Fibroblast of lung (primary cell): Measurements from ENCODE around the gene DCAF8. TPM values are rescaled to one million over a fixed set of nuclear protein-coding genes. Genes with fewer than 3 reads are reported as not detected.

ENCODE experiments used
- DNase-seq, 2 donors: peaks; one replicate each; pipeline versions ENCODE4 v3.0.0 to v3.0.0-alpha.2; 2010; ENCODE audit warnings: low read depth in 2 of 2
- H2AFZ ChIP-seq: 2 replicates; pipeline ENCODE4 v1.5.1; 2012; ENCODE audit warnings: low read length, control low read depth, inconsistent platforms
- H3K27ac ChIP-seq: 2 replicates; pipeline ENCODE4 v1.5.1; 2011; ENCODE audit warnings: low read length, control low read depth; ENCODE audit not compliant: insufficient read depth
- H3K27me3 ChIP-seq: 2 replicates; pipeline ENCODE4 v1.5.1; 2011; ENCODE audit warnings: mild to moderate bottlenecking, low read length; ENCODE audit not compliant: control insufficient read depth, insufficient read depth
- H3K36me3 ChIP-seq: 2 replicates; pipeline ENCODE4 v1.5.1; 2011; ENCODE audit warnings: low read length; ENCODE audit not compliant: control insufficient read depth, insufficient read depth
- H3K4me1 ChIP-seq: 2 replicates; pipeline ENCODE4 v1.5.1; 2011; ENCODE audit warnings: low read length; ENCODE audit not compliant: control insufficient read depth, insufficient read depth; ENCODE audit errors: extremely low read depth
- H3K4me2 ChIP-seq: 2 replicates; pipeline ENCODE4 v1.5.1; 2011; ENCODE audit warnings: low read length, control low read depth; ENCODE audit not compliant: insufficient read depth; ENCODE audit errors: extremely low read depth
- H3K4me3 ChIP-seq, 4 experiments: fragments of 200-600 bp in 1 of 4; sonication (generic) in 1 of 4; replicated peaks in 1 of 4; 2 replicates each; pipeline ENCODE4 v1.5.1; 2011 to 2016; ENCODE audit warnings: low read length in 4 of 4, low read depth in 3 of 4, mild to moderate bottlenecking in 3 of 4, control low read depth in 2 of 4, inconsistent platforms in 1 of 4, mixed read lengths in 1 of 4; ENCODE audit not compliant: insufficient read depth in 1 of 4; ENCODE audit errors: control extremely low read depth in 1 of 4
- H3K79me2 ChIP-seq: 2 replicates; pipeline ENCODE4 v1.5.1; 2012; ENCODE audit warnings: mild to moderate bottlenecking, low read length, inconsistent platforms; ENCODE audit not compliant: control insufficient read depth, insufficient read depth
- H3K9ac ChIP-seq: 2 replicates; pipeline ENCODE4 v1.5.1; 2011; ENCODE audit warnings: mild to moderate bottlenecking, low read length, control low read depth; ENCODE audit not compliant: insufficient read depth
- H3K9me3 ChIP-seq: 2 replicates; pipeline ENCODE4 v1.5.1; 2012; ENCODE audit warnings: low read depth, low read length; ENCODE audit not compliant: control insufficient read depth, insufficient read depth
- H4K20me1 ChIP-seq: 2 replicates; pipeline ENCODE4 v1.5.1; 2011; ENCODE audit warnings: low read length; ENCODE audit not compliant: control insufficient read depth, insufficient read depth; ENCODE audit errors: extremely low read depth
- EZH2 ChIP-seq: IDR thresholded peaks from 2 replicates; pipeline ENCODE4 v1.5.1; 2012; ENCODE audit warnings: low read length, control low read depth, mild to moderate bottlenecking; ENCODE audit errors: missing control alignments
- polyA plus RNA-seq, 2 donors: library from polyadenylated mRNA; depleted of rRNA in 1 of 2; stranded (reverse) in 1 of 2; unstranded in 1 of 2; fragments of >200 nt; gene quantifications; 2 replicates each; pipeline ENCODE4 v1.2.1, GENCODE V29; 2011 to 2012; ENCODE audit warnings: missing spikeins in 1 of 2
- total RNA-seq: library from RNA; depleted of rRNA; stranded (reverse); fragments of >200 nt; gene quantifications from 2 replicates; pipeline ENCODE4 v1.2.1, GENCODE V29; 2014
- TF ChIP-seq, protein P1 (sequence below), 2 donors: IDR thresholded peaks in 1 of 2; conservative IDR thresholded peaks in 1 of 2; 1 replicate in 1 of 2; 2 replicates in 1 of 2; pipeline ENCODE4 v1.5.1; 2011 to 2012; ENCODE audit warnings: low read length in 2 of 2, control low read depth in 1 of 2, inconsistent platforms in 1 of 2, low read depth in 1 of 2, mild to moderate bottlenecking in 1 of 2

The DCAF8 gene
- total and polyA plus RNA-seq, 2 donors (not counting 1 experiment from before 2014, with no cell fraction given), result 72.6 to 89.8 TPM

DNA sequence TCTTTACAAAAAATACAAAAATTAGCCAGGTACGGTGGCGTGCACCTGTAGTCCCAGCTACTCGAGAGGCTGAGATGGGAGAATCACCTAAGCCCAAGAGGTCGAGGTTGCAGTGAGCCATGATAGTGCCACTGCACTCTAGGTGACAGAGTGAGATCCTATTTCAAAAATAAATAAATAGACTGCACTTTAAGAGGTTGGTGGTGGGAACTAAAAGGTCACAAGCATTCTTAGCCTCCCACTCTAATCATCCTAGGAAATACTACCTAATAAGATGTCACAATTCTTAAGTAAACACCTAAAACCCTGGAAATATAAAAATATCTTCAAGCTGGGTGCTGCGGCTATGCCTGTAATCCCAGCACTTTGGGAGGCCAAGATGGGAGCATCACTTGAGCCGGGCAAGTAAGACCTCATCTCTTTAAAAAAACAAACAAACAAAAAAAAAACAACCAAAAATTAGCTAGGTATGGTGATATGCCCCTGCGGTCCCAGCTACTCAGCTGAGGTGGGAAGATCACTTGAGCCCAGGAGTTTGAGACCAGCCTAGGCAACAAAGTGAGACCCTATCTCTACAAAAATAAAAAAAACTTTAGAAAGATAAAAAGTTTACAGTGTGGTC, 4.1 kb downstream of the DCAF8 start:
- no peak overlapping the region for H3K27ac ChIP-seq
- H3K79me2 ChIP-seq, result peaks cover 36% of the 10 kb centered on the region
- H3K36me3 ChIP-seq, result no peaks in the 10 kb centered on the region
- DNase-seq, result no peak
- H2AFZ ChIP-seq, result no peak overlapping the region
- H3K4me3 ChIP-seq, result no peak overlapping the region
- no peak overlapping the region for H3K4me2 ChIP-seq
- peaks cover 10% of the 10 kb centered on the region for H3K4me1 ChIP-seq
- H3K9me3 ChIP-seq, result no peaks in the 10 kb centered on the region
- H3K9ac ChIP-seq, result no peak overlapping the region
- H3K27me3 ChIP-seq, result no peaks in the 10 kb centered on the region
- TF ChIP-seq EZH2, result no peak
- TF ChIP-seq, protein P1, sequence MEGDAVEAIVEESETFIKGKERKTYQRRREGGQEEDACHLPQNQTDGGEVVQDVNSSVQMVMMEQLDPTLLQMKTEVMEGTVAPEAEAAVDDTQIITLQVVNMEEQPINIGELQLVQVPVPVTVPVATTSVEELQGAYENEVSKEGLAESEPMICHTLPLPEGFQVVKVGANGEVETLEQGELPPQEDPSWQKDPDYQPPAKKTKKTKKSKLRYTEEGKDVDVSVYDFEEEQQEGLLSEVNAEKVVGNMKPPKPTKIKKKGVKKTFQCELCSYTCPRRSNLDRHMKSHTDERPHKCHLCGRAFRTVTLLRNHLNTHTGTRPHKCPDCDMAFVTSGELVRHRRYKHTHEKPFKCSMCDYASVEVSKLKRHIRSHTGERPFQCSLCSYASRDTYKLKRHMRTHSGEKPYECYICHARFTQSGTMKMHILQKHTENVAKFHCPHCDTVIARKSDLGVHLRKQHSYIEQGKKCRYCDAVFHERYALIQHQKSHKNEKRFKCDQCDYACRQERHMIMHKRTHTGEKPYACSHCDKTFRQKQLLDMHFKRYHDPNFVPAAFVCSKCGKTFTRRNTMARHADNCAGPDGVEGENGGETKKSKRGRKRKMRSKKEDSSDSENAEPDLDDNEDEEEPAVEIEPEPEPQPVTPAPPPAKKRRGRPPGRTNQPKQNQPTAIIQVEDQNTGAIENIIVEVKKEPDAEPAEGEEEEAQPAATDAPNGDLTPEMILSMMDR (conservative IDR thresholded peaks at IDR 0.05 in 1 of 2, IDR thresholded peaks at IDR 0.05 in 1 of 2; ENCODE audit: low read depth in 1 of 2, low read length in 2 of 2), result no peak
- no peaks in the 10 kb centered on the region for H4K20me1 ChIP-seq

DNA sequence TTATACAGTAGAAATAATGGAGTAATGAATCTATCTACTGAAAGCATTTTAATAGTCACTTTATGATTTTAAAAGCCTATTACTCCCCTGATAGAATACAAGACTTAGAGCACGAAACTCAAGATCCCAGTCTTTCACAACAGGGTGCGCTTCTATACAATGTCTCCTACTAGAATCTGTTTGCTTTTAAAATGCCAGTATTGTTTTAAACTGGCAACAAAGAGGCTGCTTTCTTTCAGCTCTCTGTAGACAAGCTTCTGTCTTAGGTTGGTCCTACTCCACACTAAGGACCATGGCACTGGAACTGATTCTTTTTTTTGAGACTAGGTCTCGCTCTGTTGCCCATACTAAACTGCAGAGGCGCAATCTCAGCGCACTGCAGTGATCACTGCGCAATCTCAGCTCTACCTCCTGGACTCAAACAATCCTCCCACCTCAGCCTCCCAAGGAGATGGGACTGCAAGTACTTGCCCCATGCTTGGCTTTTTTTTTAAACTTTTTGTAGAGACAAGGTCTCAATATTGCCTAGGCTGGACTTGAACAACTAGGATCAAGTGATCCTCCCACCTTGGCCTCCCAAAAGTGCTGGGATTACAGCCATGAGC, 4.8 kb downstream of the DCAF8 start:
- TF ChIP-seq EZH2, result no peak
- TF ChIP-seq, protein P1 (conservative IDR thresholded peaks at IDR 0.05 in 1 of 2, IDR thresholded peaks at IDR 0.05 in 1 of 2; ENCODE audit: low read depth in 1 of 2, low read length in 2 of 2), result no peak
- Histone ChIP-seq H2AFZ (no peak overlapping the region), H3K27me3 (no peaks in the 10 kb centered on the region), H4K20me1 (no peaks in the 10 kb centered on the region), H3K36me3 (no peaks in the 10 kb centered on the region), H3K27ac (no peak overlapping the region), H3K4me3 (no peak overlapping the region), H3K9me3 (no peaks in the 10 kb centered on the region), H3K9ac (no peak overlapping the region), H3K79me2 (peaks cover 36% of the 10 kb centered on the region), H3K4me1 (peaks cover 8% of the 10 kb centered on the region), H3K4me2 (no peak overlapping the region)
- no peak for DNase-seq

DNA sequence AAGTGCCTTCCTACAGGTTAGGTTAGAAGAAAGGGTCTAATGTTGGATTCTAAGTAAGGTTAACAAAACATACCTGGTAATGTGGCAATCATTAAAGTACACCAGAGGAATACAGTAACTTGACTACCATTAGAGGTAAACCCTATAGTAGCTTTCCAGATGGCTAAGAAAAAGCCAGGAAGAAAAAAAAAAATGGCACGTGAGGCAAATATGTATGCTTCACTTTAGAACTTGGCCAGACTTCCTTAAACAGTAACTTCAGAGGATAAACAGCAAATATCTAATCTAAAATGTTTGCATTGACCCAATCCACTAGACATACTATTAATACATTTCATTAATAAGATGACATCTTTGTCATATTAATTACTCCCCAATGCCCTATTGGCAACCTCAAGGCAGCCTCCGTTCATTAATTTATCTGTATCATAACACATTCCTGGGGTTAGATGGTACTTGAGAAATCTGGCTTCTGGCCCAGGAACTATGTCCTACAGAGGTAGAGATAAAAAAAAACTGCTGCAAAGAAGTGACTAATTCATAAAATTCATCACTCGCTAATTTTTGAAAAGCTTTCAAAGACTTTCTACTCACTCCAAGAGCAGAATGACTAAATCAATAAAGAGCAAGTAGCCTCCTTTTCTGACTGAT, 5.8 kb downstream of the DCAF8 start:
- TF ChIP-seq, protein P1 (conservative IDR thresholded peaks at IDR 0.05 in 1 of 2, IDR thresholded peaks at IDR 0.05 in 1 of 2; ENCODE audit: low read depth in 1 of 2, low read length in 2 of 2), result no peak
- no peak for TF ChIP-seq EZH2
- H3K79me2 ChIP-seq, result peaks cover 34% of the 10 kb centered on the region
- H4K20me1 ChIP-seq, result no peaks in the 10 kb centered on the region

More for the DNA sequence above, 5.8 kb downstream of the DCAF8 start:
- H3K4me2 ChIP-seq, result no peak overlapping the region
- no peaks in the 10 kb centered on the region for H3K27me3 ChIP-seq
- peaks cover 8% of the 10 kb centered on the region for H3K4me1 ChIP-seq
- H3K4me3 ChIP-seq, result peak overlapping the region in 1 of 4 experiments; percentile 17
- H3K9ac ChIP-seq, result no peak overlapping the region
- H3K27ac ChIP-seq, result no peak overlapping the region
- no peaks in the 10 kb centered on the region for H3K36me3 ChIP-seq
- H2AFZ ChIP-seq, result no peak overlapping the region
- H3K9me3 ChIP-seq, result no peaks in the 10 kb centered on the region
- peak; percentile 83 to 89 for DNase-seq
